ENCODE measurements around the gene CDK15.
"Not testable (repeated sequence)": the region's sequence is repeated elsewhere in the genome, so short reads cannot be mapped to it uniquely, and the experiment has no call there.

GRCh38 chr2:201764469-201764868, 41.9 kb upstream of the CDK15 start:
- not testable (repeated sequence) for TF ChIP-seq CTCF (conservative IDR thresholded peaks at IDR 0.05; ENCODE audit: low read depth in 2 of 2); REST (IDR thresholded peaks at IDR 0.05; ENCODE audit: unreplicated experiment); POLR2AphosphoS5 (IDR thresholded peaks at IDR 0.05; ENCODE audit: low read depth); EZH2phosphoT487 (IDR thresholded peaks at IDR 0.05; ENCODE audit: unreplicated experiment); EZH2 (IDR thresholded peaks at IDR 0.05; ENCODE audit: low read depth, unreplicated experiment); JUNB (IDR thresholded peaks at IDR 0.05; ENCODE audit: unreplicated experiment); CREB1 (CRISPR knock-in tag; IDR thresholded peaks at IDR 0.05; ENCODE audit: low read depth); ZNF114 (CRISPR knock-in tag; IDR thresholded peaks at IDR 0.05); ETS1 (IDR thresholded peaks at IDR 0.05); ZNF331 (CRISPR knock-in tag; IDR thresholded peaks at IDR 0.05; ENCODE audit: low read depth); STAT1 (IDR thresholded peaks at IDR 0.05; ENCODE audit: unreplicated experiment); NANOG (IDR thresholded peaks at IDR 0.05; ENCODE audit: borderline replicate concordance); ZNF462 (CRISPR knock-in tag; IDR thresholded peaks at IDR 0.05)
